Measurements from ENCODE around the gene BEST3. TPM values are rescaled to one million over a fixed set of nuclear protein-coding genes. Genes with fewer than 3 reads are reported as not detected.

Gene BEST3
- total and polyA plus RNA-seq, 2 donors (not counting 1 experiment from before 2014, with no cell fraction given) = not detected

DNA sequence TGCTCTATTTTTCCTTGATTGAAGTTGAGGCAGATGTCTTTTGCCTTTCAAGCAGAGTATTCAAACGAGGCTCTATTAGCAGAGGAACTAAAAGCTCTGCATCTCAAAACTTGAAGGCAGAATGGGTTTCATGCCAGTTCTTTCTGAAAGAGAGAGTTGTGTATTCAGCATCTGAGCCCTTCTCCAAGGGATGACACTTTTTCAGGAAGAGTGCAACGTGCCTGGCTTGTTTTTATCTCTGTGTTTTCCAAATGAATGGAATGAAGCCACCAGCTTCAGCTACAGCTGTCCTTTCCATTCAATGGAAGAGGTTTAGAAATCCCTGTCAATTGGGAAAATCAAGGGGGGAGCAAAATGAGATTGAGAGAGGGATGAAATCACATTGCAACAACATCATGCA, 14.6 kb downstream of the BEST3 start:
- ChIA-PET CTCF (no interaction called here), POLR2A (no interaction called here)
- Histone ChIP-seq H3K27ac (ENCODE audit: low read length in 2 of 2) (no peak overlapping the region), H3K79me2 (ENCODE audit: control insufficient read depth, insufficient read depth, low read length) (no peaks in the 10 kb centered on the region), H3K4me2 (replicated peaks; ENCODE audit: low read depth, low read length, poor library complexity, severe bottlenecking) (no peak overlapping the region), H3K4me3 (ENCODE audit: control extremely low read depth in 1 of 5, extremely low read depth in 1 of 5, insufficient read depth in 1 of 5, low read depth in 2 of 5, low read length in 4 of 5) (no peak overlapping the region), H2AFZ (ENCODE audit: insufficient read depth, low read depth, low read length, poor library complexity, severe bottlenecking) (no peak overlapping the region), H3K36me3 (replicated peaks in 1 of 2; ENCODE audit: control extremely low read depth in 1 of 2, control insufficient read depth in 1 of 2, extremely low read depth in 1 of 2, insufficient read depth in 2 of 2, low read length in 1 of 2) (no peaks in the 10 kb centered on the region), H3K9ac (ENCODE audit: low read length) (no peak overlapping the region), H3K27me3 (replicated peaks in 1 of 4; ENCODE audit: control extremely low read depth in 1 of 4, control insufficient read depth in 3 of 4, insufficient read depth in 4 of 4, low read length in 3 of 4) (no peaks in the 10 kb centered on the region), H4K20me1 (ENCODE audit: control insufficient read depth, insufficient read depth, low read length, poor library complexity, severe bottlenecking) (no peaks in the 10 kb centered on the region), H3K4me1 (ENCODE audit: control insufficient read depth in 2 of 2, insufficient read depth in 2 of 2, low read length in 2 of 2) (no peaks in the 10 kb centered on the region), H3K9me3 (ENCODE audit: control extremely low read depth in 1 of 3, control insufficient read depth in 2 of 3, insufficient read depth in 1 of 3, low read length in 2 of 3) (no peaks in the 10 kb centered on the region)
- ATAC-seq (ENCODE audit: low read depth) (no peak), DNase-seq (no peak)
- no peak for TF ChIP-seq EZH2 (IDR thresholded peaks at IDR 0.05; ENCODE audit: borderline replicate concordance, insufficient read depth, low read depth, low read length, poor library complexity, severe bottlenecking)
- TF ChIP-seq, protein P1, sequence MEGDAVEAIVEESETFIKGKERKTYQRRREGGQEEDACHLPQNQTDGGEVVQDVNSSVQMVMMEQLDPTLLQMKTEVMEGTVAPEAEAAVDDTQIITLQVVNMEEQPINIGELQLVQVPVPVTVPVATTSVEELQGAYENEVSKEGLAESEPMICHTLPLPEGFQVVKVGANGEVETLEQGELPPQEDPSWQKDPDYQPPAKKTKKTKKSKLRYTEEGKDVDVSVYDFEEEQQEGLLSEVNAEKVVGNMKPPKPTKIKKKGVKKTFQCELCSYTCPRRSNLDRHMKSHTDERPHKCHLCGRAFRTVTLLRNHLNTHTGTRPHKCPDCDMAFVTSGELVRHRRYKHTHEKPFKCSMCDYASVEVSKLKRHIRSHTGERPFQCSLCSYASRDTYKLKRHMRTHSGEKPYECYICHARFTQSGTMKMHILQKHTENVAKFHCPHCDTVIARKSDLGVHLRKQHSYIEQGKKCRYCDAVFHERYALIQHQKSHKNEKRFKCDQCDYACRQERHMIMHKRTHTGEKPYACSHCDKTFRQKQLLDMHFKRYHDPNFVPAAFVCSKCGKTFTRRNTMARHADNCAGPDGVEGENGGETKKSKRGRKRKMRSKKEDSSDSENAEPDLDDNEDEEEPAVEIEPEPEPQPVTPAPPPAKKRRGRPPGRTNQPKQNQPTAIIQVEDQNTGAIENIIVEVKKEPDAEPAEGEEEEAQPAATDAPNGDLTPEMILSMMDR (IDR thresholded peaks at IDR 0.05) = no peak
- Mint-ChIP-seq H3K27ac (no peak overlapping the region), H3K4me3 (no peak overlapping the region), H3K4me1 (no peaks in the 10 kb centered on the region), H3K27me3 (peaks cover 37% of the 10 kb centered on the region), H3K9me3 (ENCODE audit: insufficient read depth) (no peaks in the 10 kb centered on the region)
- intact Hi-C loops (cut with micrococcal nuclease) = no loop called here
- 91% methylated on average over 1 of the region's 2 CpGs for WGBS (ENCODE audit: insufficient coverage)

DNA sequence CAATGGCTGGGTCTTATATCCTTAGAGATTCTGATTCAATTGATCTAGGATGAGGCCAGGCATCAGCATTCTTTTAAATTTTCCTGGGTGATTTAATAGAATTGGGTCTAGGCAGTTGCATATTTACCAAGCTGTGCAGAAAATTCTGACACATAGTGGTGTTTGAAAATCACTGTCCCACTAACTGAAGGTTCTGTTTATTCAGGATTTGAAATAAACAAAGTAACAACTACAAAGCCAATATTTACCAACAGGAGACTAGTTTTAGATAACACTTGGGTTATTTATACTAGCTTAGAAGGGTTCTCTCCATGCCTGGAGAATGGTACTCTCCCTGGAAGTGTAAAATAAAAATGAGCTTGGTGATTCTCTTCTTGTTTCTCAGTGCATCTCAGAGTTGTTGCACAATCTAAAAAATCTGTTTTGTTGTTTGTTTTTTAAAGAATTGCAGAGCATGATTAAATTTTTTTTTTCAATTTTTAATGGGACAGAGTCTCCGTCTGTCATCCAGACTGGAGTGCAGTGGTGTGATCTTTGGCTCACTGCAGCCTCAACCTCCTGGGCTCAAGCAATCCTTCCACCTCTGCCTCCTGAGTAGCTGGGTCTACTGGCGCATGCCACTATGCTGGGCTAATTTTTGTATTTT, 16.9 kb downstream of the BEST3 start:
- WGBS (ENCODE audit: insufficient coverage) = 100% methylated on average over 1 of the region's 2 CpGs
- Histone ChIP-seq H3K27me3 (replicated peaks in 1 of 4; ENCODE audit: control extremely low read depth in 1 of 4, control insufficient read depth in 3 of 4, insufficient read depth in 4 of 4, low read length in 3 of 4) (no peaks in the 10 kb centered on the region), H2AFZ (ENCODE audit: insufficient read depth, low read depth, low read length, poor library complexity, severe bottlenecking) (no peak overlapping the region), H3K79me2 (ENCODE audit: control insufficient read depth, insufficient read depth, low read length) (no peaks in the 10 kb centered on the region), H3K9me3 (ENCODE audit: control extremely low read depth in 1 of 3, control insufficient read depth in 2 of 3, insufficient read depth in 1 of 3, low read length in 2 of 3) (no peaks in the 10 kb centered on the region), H4K20me1 (ENCODE audit: control insufficient read depth, insufficient read depth, low read length, poor library complexity, severe bottlenecking) (no peaks in the 10 kb centered on the region), H3K9ac (ENCODE audit: low read length) (no peak overlapping the region), H3K27ac (ENCODE audit: low read length in 2 of 2) (no peak overlapping the region), H3K36me3 (replicated peaks in 1 of 2; ENCODE audit: control extremely low read depth in 1 of 2, control insufficient read depth in 1 of 2, extremely low read depth in 1 of 2, insufficient read depth in 2 of 2, low read length in 1 of 2) (no peaks in the 10 kb centered on the region), H3K4me3 (ENCODE audit: control extremely low read depth in 1 of 5, extremely low read depth in 1 of 5, insufficient read depth in 1 of 5, low read depth in 2 of 5, low read length in 4 of 5) (no peak overlapping the region), H3K4me2 (replicated peaks; ENCODE audit: low read depth, low read length, poor library complexity, severe bottlenecking) (no peak overlapping the region), H3K4me1 (ENCODE audit: control insufficient read depth in 2 of 2, insufficient read depth in 2 of 2, low read length in 2 of 2) (no peaks in the 10 kb centered on the region)
- DNase-seq = no peak
- H3K4me3 Mint-ChIP-seq = no peak overlapping the region
- H3K4me1 Mint-ChIP-seq = no peaks in the 10 kb centered on the region
- peaks cover 31% of the 10 kb centered on the region for H3K27me3 Mint-ChIP-seq
- H3K27ac Mint-ChIP-seq = no peak overlapping the region
- POLR2A ChIA-PET = no interaction called here
- intact Hi-C loops (cut with micrococcal nuclease) = no loop called here
- ATAC-seq (ENCODE audit: low read depth) = no peak
- H3K9me3 Mint-ChIP-seq (ENCODE audit: insufficient read depth) = no peaks in the 10 kb centered on the region
- TF ChIP-seq, protein P1 (IDR thresholded peaks at IDR 0.05) = no peak
- TF ChIP-seq EZH2 (IDR thresholded peaks at IDR 0.05; ENCODE audit: borderline replicate concordance, insufficient read depth, low read depth, low read length, poor library complexity, severe bottlenecking) = no peak
- CTCF ChIA-PET = no interaction called here
